ENCODE data around the gene SENP3.

The SENP3 gene

GRCh38 chr17:7551396-7551795, 10.3 kb upstream of the SENP3 start:
- no peaks in the 10 kb centered on the region for H3K36me3 ChIP-seq (ENCODE audit: control insufficient read depth, insufficient read depth, low read length)
- H3K4me3 ChIP-seq (replicated peaks; ENCODE audit: low read depth, low read length), result no peak overlapping the region
- no peak for TF ChIP-seq CTCF (IDR thresholded peaks at IDR 0.05; ENCODE audit: insufficient read depth, low read length, poor library complexity, severe bottlenecking)
- no peak for DNase-seq (ENCODE audit: extremely low read depth, insufficient read length)
- H3K27me3 ChIP-seq (replicated peaks; ENCODE audit: control insufficient read depth, insufficient read depth, low read length), result no peaks in the 10 kb centered on the region

GRCh38 chr17:7552621-7553051, 9.1 kb upstream of the SENP3 start:
- H3K4me3 ChIP-seq (replicated peaks; ENCODE audit: low read depth, low read length), result no peak overlapping the region
- DNase-seq (ENCODE audit: extremely low read depth, insufficient read length), result no peak
- no peak for TF ChIP-seq CTCF (IDR thresholded peaks at IDR 0.05; ENCODE audit: insufficient read depth, low read length, poor library complexity, severe bottlenecking)
- H3K36me3 ChIP-seq (ENCODE audit: control insufficient read depth, insufficient read depth, low read length), result no peaks in the 10 kb centered on the region
- no peaks in the 10 kb centered on the region for H3K27me3 ChIP-seq (replicated peaks; ENCODE audit: control insufficient read depth, insufficient read depth, low read length)

GRCh38 chr17:7553356-7553755, 8.4 kb upstream of the SENP3 start:
- Histone ChIP-seq H3K36me3 (ENCODE audit: control insufficient read depth, insufficient read depth, low read length) (no peaks in the 10 kb centered on the region), H3K4me3 (replicated peaks; ENCODE audit: low read depth, low read length) (no peak overlapping the region), H3K27me3 (replicated peaks; ENCODE audit: control insufficient read depth, insufficient read depth, low read length) (no peaks in the 10 kb centered on the region)
- DNase-seq (ENCODE audit: extremely low read depth, insufficient read length), result no peak
- TF ChIP-seq CTCF (IDR thresholded peaks at IDR 0.05; ENCODE audit: insufficient read depth, low read length, poor library complexity, severe bottlenecking), result no peak

- peak; percentile 6 for TF ChIP-seq CTCF (IDR thresholded peaks at IDR 0.05; ENCODE audit: insufficient read depth, low read length, poor library complexity, severe bottlenecking)
- Histone ChIP-seq H3K27me3 (replicated peaks; ENCODE audit: control insufficient read depth, insufficient read depth, low read length) (no peaks in the 10 kb centered on the region), H3K4me3 (replicated peaks; ENCODE audit: low read depth, low read length) (no peak overlapping the region), H3K36me3 (ENCODE audit: control insufficient read depth, insufficient read depth, low read length) (no peaks in the 10 kb centered on the region)
- no peak for DNase-seq (ENCODE audit: extremely low read depth, insufficient read length)
Measured at GRCh38 chr17:7555320-7555948, 6.3 kb upstream of the SENP3 start.

GRCh38 chr17:7556627-7557026, 5.1 kb upstream of the SENP3 start:
- no peak for DNase-seq (ENCODE audit: extremely low read depth, insufficient read length)
- H3K36me3 ChIP-seq (ENCODE audit: control insufficient read depth, insufficient read depth, low read length), result no peaks in the 10 kb centered on the region
- H3K27me3 ChIP-seq (replicated peaks; ENCODE audit: control insufficient read depth, insufficient read depth, low read length), result no peaks in the 10 kb centered on the region
- no peak overlapping the region for H3K4me3 ChIP-seq (replicated peaks; ENCODE audit: low read depth, low read length)
- TF ChIP-seq CTCF (IDR thresholded peaks at IDR 0.05; ENCODE audit: insufficient read depth, low read length, poor library complexity, severe bottlenecking), result no peak
